Parathyroid adenoma (tissue), 2 donors: ENCODE results near the gene ST7L.
"Not testable (repeated sequence)": the region's sequence is repeated elsewhere in the genome, so short reads cannot be mapped to it uniquely, and the experiment has no call there.

Source experiments
- H2AFZ ChIP-seq: fragments of 300-600 bp; sonication (generic); one replicate; pipeline ENCODE4 v1.7.0; 2017; ENCODE audit warnings: antibody characterized with exemption, mild to moderate bottlenecking
- H3K27ac ChIP-seq: fragments of 300-600 bp; sonication (generic); one replicate; pipeline ENCODE4 v1.7.0; 2017
- H3K27me3 ChIP-seq: fragments of 300-600 bp; sonication (generic); one replicate; pipeline ENCODE4 v1.7.0; 2017; ENCODE audit warnings: low read length; ENCODE audit not compliant: control insufficient read depth, insufficient read depth
- H3K36me3 ChIP-seq: fragments of 300-600 bp; sonication (generic); one replicate; pipeline ENCODE4 v1.7.0; 2017; ENCODE audit warnings: low read length; ENCODE audit not compliant: control insufficient read depth, insufficient read depth
- H3K4me1 ChIP-seq: fragments of 300-600 bp; sonication (generic); one replicate; pipeline ENCODE4 v1.7.0; 2017; ENCODE audit warnings: control low read depth
- H3K4me2 ChIP-seq: fragments of 300-600 bp; sonication (generic); one replicate; pipeline ENCODE4 v1.7.0; 2017; ENCODE audit warnings: low read length
- H3K4me3 ChIP-seq: fragments of 300-600 bp; sonication (generic); one replicate; pipeline ENCODE4 v1.7.0; 2017; ENCODE audit warnings: low read depth, low read length
- H3K79me2 ChIP-seq: fragments of 300-600 bp; sonication (generic); one replicate; pipeline ENCODE4 v1.7.0; 2017; ENCODE audit warnings: control low read depth
- H3K9ac ChIP-seq: fragments of 300-600 bp; sonication (generic); one replicate; pipeline ENCODE4 v1.7.0; 2017; ENCODE audit warnings: mild to moderate bottlenecking
- H3K9me3 ChIP-seq: fragments of 300-600 bp; sonication (generic); one replicate; pipeline ENCODE4 v1.7.0; 2017; ENCODE audit warnings: low read length; ENCODE audit not compliant: control insufficient read depth
- TF ChIP-seq, protein P1 (sequence below): fragments of 300-600 bp; sonication (generic); IDR thresholded peaks from one replicate; pipeline ENCODE4 v1.7.0; 2017; ENCODE audit warnings: antibody characterized with exemption, mild to moderate bottlenecking
- donor health status: primary hyperparathyroidism.

Gene ST7L

GRCh38 chr1:112646225-112646624, 27.3 kb upstream of the ST7L start:
- TF ChIP-seq, protein P1, sequence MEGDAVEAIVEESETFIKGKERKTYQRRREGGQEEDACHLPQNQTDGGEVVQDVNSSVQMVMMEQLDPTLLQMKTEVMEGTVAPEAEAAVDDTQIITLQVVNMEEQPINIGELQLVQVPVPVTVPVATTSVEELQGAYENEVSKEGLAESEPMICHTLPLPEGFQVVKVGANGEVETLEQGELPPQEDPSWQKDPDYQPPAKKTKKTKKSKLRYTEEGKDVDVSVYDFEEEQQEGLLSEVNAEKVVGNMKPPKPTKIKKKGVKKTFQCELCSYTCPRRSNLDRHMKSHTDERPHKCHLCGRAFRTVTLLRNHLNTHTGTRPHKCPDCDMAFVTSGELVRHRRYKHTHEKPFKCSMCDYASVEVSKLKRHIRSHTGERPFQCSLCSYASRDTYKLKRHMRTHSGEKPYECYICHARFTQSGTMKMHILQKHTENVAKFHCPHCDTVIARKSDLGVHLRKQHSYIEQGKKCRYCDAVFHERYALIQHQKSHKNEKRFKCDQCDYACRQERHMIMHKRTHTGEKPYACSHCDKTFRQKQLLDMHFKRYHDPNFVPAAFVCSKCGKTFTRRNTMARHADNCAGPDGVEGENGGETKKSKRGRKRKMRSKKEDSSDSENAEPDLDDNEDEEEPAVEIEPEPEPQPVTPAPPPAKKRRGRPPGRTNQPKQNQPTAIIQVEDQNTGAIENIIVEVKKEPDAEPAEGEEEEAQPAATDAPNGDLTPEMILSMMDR: no peak
- Histone ChIP-seq H3K27me3 (no peaks in the 10 kb centered on the region), H3K4me2 (no peak overlapping the region), H3K4me3 (no peak overlapping the region), H3K27ac (no peak overlapping the region), H3K79me2 (peaks cover 13% of the 10 kb centered on the region), H3K9ac (no peak overlapping the region), H3K4me1 (no peaks in the 10 kb centered on the region), H2AFZ (no peak overlapping the region), H3K9me3 (no peaks in the 10 kb centered on the region), H3K36me3 (no peaks in the 10 kb centered on the region)

DNA sequence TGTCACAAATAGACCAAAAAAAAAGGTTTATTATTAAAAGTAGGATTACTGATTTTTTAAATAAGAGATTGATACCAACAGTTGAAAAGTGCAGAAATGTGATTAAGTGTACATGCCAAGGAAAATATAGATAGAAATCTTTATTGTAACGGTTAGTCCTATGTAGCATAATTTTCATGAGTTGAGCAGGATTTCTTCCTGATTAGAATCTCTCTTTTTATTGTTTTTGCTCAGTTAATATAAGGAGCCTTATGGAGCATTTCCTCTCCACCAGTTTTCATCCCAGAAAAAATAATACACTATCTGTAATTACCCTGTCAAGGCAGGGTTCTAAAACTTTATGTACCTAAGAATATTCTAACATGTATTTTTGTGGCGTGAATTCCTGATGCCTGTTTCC, 24.1 kb upstream of the ST7L start:
- Histone ChIP-seq H3K4me2 (no peak overlapping the region), H3K9ac (no peak overlapping the region), H3K36me3 (no peaks in the 10 kb centered on the region), H3K27me3 (no peaks in the 10 kb centered on the region), H3K27ac (no peak overlapping the region), H3K79me2 (peaks cover 15% of the 10 kb centered on the region), H3K4me1 (no peaks in the 10 kb centered on the region), H2AFZ (no peak overlapping the region), H3K9me3 (no peaks in the 10 kb centered on the region), H3K4me3 (no peak overlapping the region)
- TF ChIP-seq, protein P1: no peak

GRCh38 chr1:112640437-112640836, 21.5 kb upstream of the ST7L start:
- not testable (repeated sequence) for H3K4me3 ChIP-seq, H3K9me3 ChIP-seq, H3K27ac ChIP-seq, H3K9ac ChIP-seq, H3K4me1 ChIP-seq, H2AFZ ChIP-seq, H3K27me3 ChIP-seq, H3K4me2 ChIP-seq, H3K36me3 ChIP-seq
- H3K79me2 ChIP-seq: peaks cover 18% of the 10 kb centered on the region

GRCh38 chr1:112638110-112638428, 19.1 kb upstream of the ST7L start:
- Histone ChIP-seq H3K27me3 (no peaks in the 10 kb centered on the region), H3K4me3 (no peak overlapping the region), H2AFZ (no peak overlapping the region), H3K79me2 (peaks cover 17% of the 10 kb centered on the region), H3K9me3 (no peaks in the 10 kb centered on the region), H3K4me1 (no peaks in the 10 kb centered on the region), H3K27ac (no peak overlapping the region), H3K9ac (no peak overlapping the region), H3K4me2 (no peak overlapping the region), H3K36me3 (no peaks in the 10 kb centered on the region)
- TF ChIP-seq, protein P1: no peak

DNA sequence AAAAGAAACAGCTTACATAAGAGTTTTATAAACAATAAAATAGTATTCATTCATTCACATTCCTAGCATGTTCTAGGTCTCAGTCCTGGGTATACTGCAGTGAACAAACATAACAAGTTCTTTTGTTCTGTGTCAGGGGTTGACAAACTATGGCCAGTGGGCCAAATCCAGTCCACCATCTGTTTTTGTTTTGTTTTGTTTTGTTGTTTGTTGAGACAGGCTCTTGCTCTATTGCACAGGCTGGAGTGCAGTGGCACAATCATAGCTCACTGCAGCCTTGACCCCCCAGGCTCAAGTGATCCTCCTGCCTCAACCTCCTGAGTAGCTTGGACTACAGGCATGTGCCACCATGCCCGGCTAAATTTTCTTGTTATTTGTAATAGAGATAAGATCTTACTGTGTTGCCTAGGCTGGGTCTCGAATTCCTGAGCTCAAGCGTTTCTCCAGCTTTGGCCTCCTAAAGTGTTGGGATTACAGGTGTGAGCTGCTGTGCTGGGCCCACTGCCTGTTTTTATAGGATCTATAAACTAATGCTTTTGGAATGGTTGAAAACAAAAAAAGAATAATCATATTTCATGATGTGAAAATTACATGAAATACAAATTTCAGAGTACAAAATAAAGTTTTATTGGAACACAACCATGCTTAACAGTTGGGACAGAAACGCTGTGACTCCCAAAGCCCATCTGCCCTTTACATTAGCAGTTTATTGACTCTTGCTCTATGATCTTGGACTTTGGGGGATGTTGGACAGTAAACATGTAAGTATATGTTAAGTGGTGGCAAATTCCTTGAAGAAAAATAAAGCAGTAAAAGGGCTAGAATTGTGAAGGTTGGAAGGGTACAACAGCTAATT, 18.5 kb upstream of the ST7L start:
- Histone ChIP-seq H3K27ac (no peak overlapping the region), H3K9ac (no peak overlapping the region)

More for the DNA sequence above, 18.5 kb upstream of the ST7L start:
- no peak overlapping the region for H2AFZ ChIP-seq
- H3K4me1 ChIP-seq: no peaks in the 10 kb centered on the region
- no peaks in the 10 kb centered on the region for H3K27me3 ChIP-seq
- H3K9me3 ChIP-seq: no peaks in the 10 kb centered on the region
- no peak overlapping the region for H3K4me2 ChIP-seq
- no peaks in the 10 kb centered on the region for H3K36me3 ChIP-seq
- TF ChIP-seq, protein P1: no peak
- peaks cover 18% of the 10 kb centered on the region for H3K79me2 ChIP-seq
- H3K4me3 ChIP-seq: no peak overlapping the region
